OCI-LY1 (cell line): ENCODE data around the gene FGF14.

Experiments used
- EZH2 ChIP-seq: fragments of 200-600 bp; sonication (generic), shearing (Covaris generic); IDR thresholded peaks from 2 replicates; pipeline ENCODE4 v1.8.0; 2017; ENCODE audit warnings: borderline replicate concordance, mixed run types, mild to moderate bottlenecking, antibody characterized with exemption, low read length, moderate library complexity, mixed read lengths
- TF ChIP-seq, protein P1 (sequence below): fragments of 200-600 bp; sonication (generic), shearing (Covaris generic); IDR thresholded peaks from 2 replicates; pipeline ENCODE4 v1.5.1; 2017; ENCODE audit warnings: mild to moderate bottlenecking, antibody characterized with exemption, low read length, moderate library complexity, mixed read lengths

DNA sequence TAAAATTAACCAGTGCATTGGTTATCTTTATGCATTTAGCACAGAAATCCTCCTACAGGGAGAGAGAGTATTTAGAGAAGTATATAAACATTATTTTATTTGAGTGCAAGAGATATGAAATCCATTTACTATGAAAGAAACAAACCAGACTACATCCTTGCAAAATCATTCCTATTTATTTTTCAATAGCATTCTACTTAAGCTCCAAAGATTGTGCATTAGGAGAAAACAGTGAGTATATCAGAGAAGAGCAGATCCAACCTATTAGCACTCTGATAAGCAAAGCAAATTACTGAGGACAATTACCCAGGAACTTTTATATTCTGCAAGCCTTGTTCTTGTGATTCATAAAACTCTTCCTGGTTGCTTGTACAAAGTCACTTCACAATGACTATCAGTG is 256.1 kb downstream of the FGF14 start:
- TF ChIP-seq, protein P1, sequence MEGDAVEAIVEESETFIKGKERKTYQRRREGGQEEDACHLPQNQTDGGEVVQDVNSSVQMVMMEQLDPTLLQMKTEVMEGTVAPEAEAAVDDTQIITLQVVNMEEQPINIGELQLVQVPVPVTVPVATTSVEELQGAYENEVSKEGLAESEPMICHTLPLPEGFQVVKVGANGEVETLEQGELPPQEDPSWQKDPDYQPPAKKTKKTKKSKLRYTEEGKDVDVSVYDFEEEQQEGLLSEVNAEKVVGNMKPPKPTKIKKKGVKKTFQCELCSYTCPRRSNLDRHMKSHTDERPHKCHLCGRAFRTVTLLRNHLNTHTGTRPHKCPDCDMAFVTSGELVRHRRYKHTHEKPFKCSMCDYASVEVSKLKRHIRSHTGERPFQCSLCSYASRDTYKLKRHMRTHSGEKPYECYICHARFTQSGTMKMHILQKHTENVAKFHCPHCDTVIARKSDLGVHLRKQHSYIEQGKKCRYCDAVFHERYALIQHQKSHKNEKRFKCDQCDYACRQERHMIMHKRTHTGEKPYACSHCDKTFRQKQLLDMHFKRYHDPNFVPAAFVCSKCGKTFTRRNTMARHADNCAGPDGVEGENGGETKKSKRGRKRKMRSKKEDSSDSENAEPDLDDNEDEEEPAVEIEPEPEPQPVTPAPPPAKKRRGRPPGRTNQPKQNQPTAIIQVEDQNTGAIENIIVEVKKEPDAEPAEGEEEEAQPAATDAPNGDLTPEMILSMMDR = no peak
- no peak for TF ChIP-seq EZH2
